Neural progenitor cell (in vitro differentiated cells): Measurements from ENCODE around the gene SHC2.
"Not testable (repeated sequence)": the region's sequence is repeated elsewhere in the genome, so short reads cannot be mapped to it uniquely, and the experiment has no call there.

ENCODE experiments used
- EZH2 ChIP-seq: fragments of 200-600 bp; sonication (generic); IDR thresholded peaks from 2 replicates; pipeline ENCODE4 v1.6.1; 2017; ENCODE audit warnings: antibody characterized with exemption, mild to moderate bottlenecking, moderate library complexity
- EZH2phosphoT487 ChIP-seq: fragments of 200-600 bp; sonication (generic); IDR thresholded peaks from 2 replicates; pipeline ENCODE4 v1.6.1; 2017; ENCODE audit warnings: antibody characterized with exemption
- TF ChIP-seq, protein P1 (sequence below): fragments of 200-600 bp; sonication (generic); IDR thresholded peaks from 2 replicates; pipeline ENCODE4 v1.5.1; 2017; ENCODE audit warnings: antibody characterized with exemption, mild to moderate bottlenecking

DNA sequence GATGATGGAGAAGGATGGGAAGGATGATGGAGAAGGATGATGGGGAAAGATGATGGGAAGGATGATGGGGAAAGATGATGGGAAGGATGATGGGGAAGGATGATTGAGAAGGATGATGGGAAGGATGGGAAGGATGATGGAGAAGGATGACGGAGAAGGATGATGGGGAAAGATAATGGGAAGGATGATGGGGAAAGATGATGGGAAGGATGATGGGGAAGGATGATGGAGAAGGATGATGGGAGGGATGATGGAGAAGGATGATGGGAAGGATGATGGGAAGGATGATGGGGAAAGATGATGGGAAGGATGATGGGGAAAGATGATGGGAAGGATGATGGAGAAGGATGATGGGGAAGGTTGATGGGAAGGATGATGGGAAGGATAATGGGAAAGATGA lies 66.0 kb downstream of the SHC2 start:
- TF ChIP-seq, protein P1, sequence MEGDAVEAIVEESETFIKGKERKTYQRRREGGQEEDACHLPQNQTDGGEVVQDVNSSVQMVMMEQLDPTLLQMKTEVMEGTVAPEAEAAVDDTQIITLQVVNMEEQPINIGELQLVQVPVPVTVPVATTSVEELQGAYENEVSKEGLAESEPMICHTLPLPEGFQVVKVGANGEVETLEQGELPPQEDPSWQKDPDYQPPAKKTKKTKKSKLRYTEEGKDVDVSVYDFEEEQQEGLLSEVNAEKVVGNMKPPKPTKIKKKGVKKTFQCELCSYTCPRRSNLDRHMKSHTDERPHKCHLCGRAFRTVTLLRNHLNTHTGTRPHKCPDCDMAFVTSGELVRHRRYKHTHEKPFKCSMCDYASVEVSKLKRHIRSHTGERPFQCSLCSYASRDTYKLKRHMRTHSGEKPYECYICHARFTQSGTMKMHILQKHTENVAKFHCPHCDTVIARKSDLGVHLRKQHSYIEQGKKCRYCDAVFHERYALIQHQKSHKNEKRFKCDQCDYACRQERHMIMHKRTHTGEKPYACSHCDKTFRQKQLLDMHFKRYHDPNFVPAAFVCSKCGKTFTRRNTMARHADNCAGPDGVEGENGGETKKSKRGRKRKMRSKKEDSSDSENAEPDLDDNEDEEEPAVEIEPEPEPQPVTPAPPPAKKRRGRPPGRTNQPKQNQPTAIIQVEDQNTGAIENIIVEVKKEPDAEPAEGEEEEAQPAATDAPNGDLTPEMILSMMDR, result not testable (repeated sequence)
- not testable (repeated sequence) for TF ChIP-seq EZH2, EZH2phosphoT487
